Neural cell (in vitro differentiated cells): ENCODE results near the gene TMEM52B. TPM values are rescaled to one million over a fixed set of nuclear protein-coding genes. Genes with fewer than 3 reads are reported as not detected.

ENCODE experiments used
- H2AFZ ChIP-seq: fragments of 200-600, 300-800 bp; sonication (generic), shearing (Covaris generic); 2 replicates; pipeline ENCODE4 v1.6.0; 2014; ENCODE audit warnings: low read depth, mild to moderate bottlenecking, antibody characterized with exemption, low read length, moderate library complexity
- H3F3A ChIP-seq: fragments of 200-600 bp; shearing (Covaris generic); 2 replicates; pipeline ENCODE4 v1.6.1; 2016; ENCODE audit warnings: mild to moderate bottlenecking, moderate library complexity, mixed read lengths, antibody characterized with exemption, low read length; ENCODE audit not compliant: insufficient read depth, poor library complexity, severe bottlenecking
- H3K27ac ChIP-seq: fragments of 200-600, 300-800 bp; sonication (generic), shearing (Covaris generic); 2 replicates; pipeline ENCODE4 v1.5.1; 2014; ENCODE audit warnings: mild to moderate bottlenecking, low read length, moderate library complexity
- H3K27me3 ChIP-seq: fragments of 300-800, 200-600 bp; sonication (generic), shearing (Covaris generic); 2 replicates; pipeline ENCODE4 v1.6.0; 2014; ENCODE audit warnings: mild to moderate bottlenecking, low read depth, low read length, moderate library complexity; ENCODE audit not compliant: insufficient read depth
- H3K36me3 ChIP-seq: fragments of 300-800, 200-600 bp; sonication (generic), shearing (Covaris generic); 2 replicates; pipeline ENCODE4 v1.5.1; 2014; ENCODE audit warnings: mild to moderate bottlenecking, antibody characterized with exemption, low read length, moderate library complexity; ENCODE audit not compliant: insufficient read depth
- H3K4me2 ChIP-seq: fragments of 300-800, 200-600 bp; sonication (generic), shearing (Covaris generic); 2 replicates; pipeline ENCODE4 v1.6.0; 2014; ENCODE audit warnings: mild to moderate bottlenecking, low read length
- H3K4me3 ChIP-seq: fragments of 300-800, 200-600 bp; sonication (generic), shearing (Covaris generic); 2 replicates; pipeline ENCODE4 v1.5.1; 2014; ENCODE audit warnings: mild to moderate bottlenecking, low read length, moderate library complexity
- H3K79me2 ChIP-seq: fragments of 200-600 bp; shearing (Covaris generic); replicated peaks from 2 replicates; pipeline ENCODE4 v1.6.0; 2014; ENCODE audit warnings: mild to moderate bottlenecking, low read length, moderate library complexity; ENCODE audit not compliant: insufficient read depth
- H3K9ac ChIP-seq: fragments of 300-800, 200-600 bp; sonication (generic), shearing (Covaris generic); 2 replicates; pipeline ENCODE4 v1.6.1; 2016; ENCODE audit warnings: mild to moderate bottlenecking, low read length, mixed read lengths
- H3K9me2 ChIP-seq: fragments of 200-600 bp; shearing (Covaris generic); 2 replicates; pipeline ENCODE4 v1.6.1; 2016; ENCODE audit warnings: mild to moderate bottlenecking, low read length, mixed read lengths; ENCODE audit not compliant: insufficient read depth
- H3K9me3 ChIP-seq: fragments of 200-600, 300-800 bp; sonication (generic), shearing (Covaris generic); 2 replicates; pipeline ENCODE4 v1.6.1; 2016; ENCODE audit warnings: mild to moderate bottlenecking, mixed run types, low read length, moderate library complexity, mixed read lengths
- H4K20me1 ChIP-seq: fragments of 200-600 bp; shearing (Covaris generic); 2 replicates; pipeline ENCODE4 v1.6.1; 2016; ENCODE audit warnings: mild to moderate bottlenecking, mixed run types; ENCODE audit not compliant: insufficient read depth
- EP300 ChIP-seq: fragments of 450-650 bp; conservative IDR thresholded peaks from 2 replicates; pipeline ENCODE4 v1.6.1; 2014; ENCODE audit warnings: antibody characterized with exemption, mild to moderate bottlenecking, moderate library complexity; ENCODE audit not compliant: poor library complexity, severe bottlenecking
- EZH2 ChIP-seq: fragments of 200-600, 300-800 bp; shearing (Covaris generic), sonication (generic); IDR thresholded peaks from 2 replicates; pipeline ENCODE4 v1.6.1; 2014; ENCODE audit warnings: antibody characterized with exemption, low read length, borderline replicate concordance, mild to moderate bottlenecking; ENCODE audit not compliant: insufficient read depth, poor library complexity, severe bottlenecking
- MXI1 ChIP-seq: fragments of 450-650 bp; conservative IDR thresholded peaks from 2 replicates; pipeline ENCODE4 v1.6.1; 2014; ENCODE audit warnings: antibody characterized with exemption, mild to moderate bottlenecking; ENCODE audit not compliant: poor library complexity, severe bottlenecking
- POLR2AphosphoS5 ChIP-seq: IDR thresholded peaks from 2 replicates; pipeline ENCODE4 v1.6.1; 2012
- RAD21 ChIP-seq: fragments of 450-650 bp; conservative IDR thresholded peaks from 2 replicates; pipeline ENCODE4 v1.6.1; 2014; ENCODE audit warnings: antibody characterized with exemption, mild to moderate bottlenecking, moderate library complexity
- SMC3 ChIP-seq: fragments of 450-650 bp; conservative IDR thresholded peaks from 2 replicates; pipeline ENCODE4 v1.6.1; 2014; ENCODE audit warnings: antibody characterized with exemption, mild to moderate bottlenecking, moderate library complexity; ENCODE audit not compliant: poor library complexity
- TAF1 ChIP-seq: IDR thresholded peaks from 2 replicates; pipeline ENCODE4 v1.6.1; 2012; ENCODE audit warnings: low read depth
- polyA plus RNA-seq: library from polyadenylated mRNA; depleted of rRNA; stranded (reverse); fragments of >200 nt; gene quantifications from 2 replicates; pipeline ENCODE4 v1.2.3, GENCODE V29; 2014
- TF ChIP-seq, protein P1 (sequence below): fragments of 450-650 bp; IDR thresholded peaks from 2 replicates; pipeline ENCODE4 v1.5.1; 2014; ENCODE audit warnings: antibody characterized with exemption, mild to moderate bottlenecking, moderate library complexity; ENCODE audit not compliant: poor library complexity, severe bottlenecking
- TF ChIP-seq, protein P2 (sequence below): IDR thresholded peaks from 2 replicates; pipeline ENCODE4 v1.6.1; 2012; ENCODE audit warnings: borderline replicate concordance

Gene TMEM52B
- polyA plus RNA-seq, 1 donor from 2014 or later: not detected

DNA sequence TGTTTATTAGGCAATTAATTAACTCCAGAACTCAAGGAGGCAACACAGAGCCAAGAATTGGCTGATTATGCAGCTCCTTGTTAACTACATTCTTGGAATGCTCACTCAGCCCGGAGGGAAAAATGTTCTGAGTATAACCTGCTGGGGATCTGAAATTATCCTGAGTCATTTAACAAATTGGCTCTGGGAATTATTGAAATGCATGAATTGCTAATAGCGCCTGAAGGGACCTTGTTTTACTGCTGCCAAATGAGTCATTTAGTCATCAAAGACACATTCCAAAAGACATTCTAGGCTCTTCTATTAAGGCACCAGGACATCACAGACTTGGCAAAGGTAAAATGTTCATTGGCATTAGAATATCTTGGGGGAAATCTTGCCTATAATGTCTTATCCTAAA is 13.0 kb downstream of the TMEM52B start:
- no peaks in the 10 kb centered on the region for H3F3A ChIP-seq
- no peaks in the 10 kb centered on the region for H4K20me1 ChIP-seq
- H3K27me3 ChIP-seq: no peaks in the 10 kb centered on the region
- no peak for TF ChIP-seq EP300
- no peak for TF ChIP-seq EZH2
- TF ChIP-seq RAD21: no peak
- TF ChIP-seq TAF1: no peak
- no peak for TF ChIP-seq POLR2AphosphoS5
- no peak for TF ChIP-seq MXI1
- TF ChIP-seq, protein P1, sequence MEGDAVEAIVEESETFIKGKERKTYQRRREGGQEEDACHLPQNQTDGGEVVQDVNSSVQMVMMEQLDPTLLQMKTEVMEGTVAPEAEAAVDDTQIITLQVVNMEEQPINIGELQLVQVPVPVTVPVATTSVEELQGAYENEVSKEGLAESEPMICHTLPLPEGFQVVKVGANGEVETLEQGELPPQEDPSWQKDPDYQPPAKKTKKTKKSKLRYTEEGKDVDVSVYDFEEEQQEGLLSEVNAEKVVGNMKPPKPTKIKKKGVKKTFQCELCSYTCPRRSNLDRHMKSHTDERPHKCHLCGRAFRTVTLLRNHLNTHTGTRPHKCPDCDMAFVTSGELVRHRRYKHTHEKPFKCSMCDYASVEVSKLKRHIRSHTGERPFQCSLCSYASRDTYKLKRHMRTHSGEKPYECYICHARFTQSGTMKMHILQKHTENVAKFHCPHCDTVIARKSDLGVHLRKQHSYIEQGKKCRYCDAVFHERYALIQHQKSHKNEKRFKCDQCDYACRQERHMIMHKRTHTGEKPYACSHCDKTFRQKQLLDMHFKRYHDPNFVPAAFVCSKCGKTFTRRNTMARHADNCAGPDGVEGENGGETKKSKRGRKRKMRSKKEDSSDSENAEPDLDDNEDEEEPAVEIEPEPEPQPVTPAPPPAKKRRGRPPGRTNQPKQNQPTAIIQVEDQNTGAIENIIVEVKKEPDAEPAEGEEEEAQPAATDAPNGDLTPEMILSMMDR: no peak
- TF ChIP-seq, protein P2, sequence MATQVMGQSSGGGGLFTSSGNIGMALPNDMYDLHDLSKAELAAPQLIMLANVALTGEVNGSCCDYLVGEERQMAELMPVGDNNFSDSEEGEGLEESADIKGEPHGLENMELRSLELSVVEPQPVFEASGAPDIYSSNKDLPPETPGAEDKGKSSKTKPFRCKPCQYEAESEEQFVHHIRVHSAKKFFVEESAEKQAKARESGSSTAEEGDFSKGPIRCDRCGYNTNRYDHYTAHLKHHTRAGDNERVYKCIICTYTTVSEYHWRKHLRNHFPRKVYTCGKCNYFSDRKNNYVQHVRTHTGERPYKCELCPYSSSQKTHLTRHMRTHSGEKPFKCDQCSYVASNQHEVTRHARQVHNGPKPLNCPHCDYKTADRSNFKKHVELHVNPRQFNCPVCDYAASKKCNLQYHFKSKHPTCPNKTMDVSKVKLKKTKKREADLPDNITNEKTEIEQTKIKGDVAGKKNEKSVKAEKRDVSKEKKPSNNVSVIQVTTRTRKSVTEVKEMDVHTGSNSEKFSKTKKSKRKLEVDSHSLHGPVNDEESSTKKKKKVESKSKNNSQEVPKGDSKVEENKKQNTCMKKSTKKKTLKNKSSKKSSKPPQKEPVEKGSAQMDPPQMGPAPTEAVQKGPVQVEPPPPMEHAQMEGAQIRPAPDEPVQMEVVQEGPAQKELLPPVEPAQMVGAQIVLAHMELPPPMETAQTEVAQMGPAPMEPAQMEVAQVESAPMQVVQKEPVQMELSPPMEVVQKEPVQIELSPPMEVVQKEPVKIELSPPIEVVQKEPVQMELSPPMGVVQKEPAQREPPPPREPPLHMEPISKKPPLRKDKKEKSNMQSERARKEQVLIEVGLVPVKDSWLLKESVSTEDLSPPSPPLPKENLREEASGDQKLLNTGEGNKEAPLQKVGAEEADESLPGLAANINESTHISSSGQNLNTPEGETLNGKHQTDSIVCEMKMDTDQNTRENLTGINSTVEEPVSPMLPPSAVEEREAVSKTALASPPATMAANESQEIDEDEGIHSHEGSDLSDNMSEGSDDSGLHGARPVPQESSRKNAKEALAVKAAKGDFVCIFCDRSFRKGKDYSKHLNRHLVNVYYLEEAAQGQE: no peak
- no peak for TF ChIP-seq SMC3
- H2AFZ ChIP-seq: no peak overlapping the region
- H3K9me3 ChIP-seq: no peaks in the 10 kb centered on the region
- H3K36me3 ChIP-seq: no peaks in the 10 kb centered on the region
- no peak overlapping the region for H3K9ac ChIP-seq
- no peak overlapping the region for H3K4me2 ChIP-seq
- H3K79me2 ChIP-seq: no peaks in the 10 kb centered on the region
- H3K9me2 ChIP-seq: no peaks in the 10 kb centered on the region
- H3K4me3 ChIP-seq: no peak overlapping the region
- H3K27ac ChIP-seq: no peak overlapping the region

DNA sequence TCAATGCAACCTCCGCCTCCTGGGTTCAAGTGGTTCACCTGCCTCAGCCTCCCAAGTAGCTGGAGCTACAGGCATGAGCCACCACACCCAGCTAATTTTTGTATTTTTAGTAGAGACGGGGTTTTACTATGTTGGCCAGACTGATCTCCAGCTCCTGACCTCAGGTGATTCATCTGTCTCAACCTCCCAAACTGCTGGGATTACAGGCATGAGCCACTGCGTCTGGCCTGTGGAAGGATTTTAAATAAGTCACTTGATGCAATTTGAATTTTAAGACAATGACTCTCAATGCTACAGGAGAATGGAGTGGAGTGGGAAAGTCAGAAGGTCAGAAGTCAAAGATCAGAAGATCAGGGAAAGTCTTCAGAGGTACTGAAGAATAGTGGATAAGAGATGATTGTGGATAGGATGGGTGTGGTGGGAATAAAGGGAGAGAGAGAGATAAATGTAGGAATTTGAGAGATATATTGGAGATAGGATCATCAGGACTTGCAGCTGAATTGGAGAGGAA is 15.4 kb downstream of the TMEM52B start:
- no peak overlapping the region for H3K4me2 ChIP-seq
- H4K20me1 ChIP-seq: no peaks in the 10 kb centered on the region
- no peaks in the 10 kb centered on the region for H3K9me2 ChIP-seq
- H3K27ac ChIP-seq: no peak overlapping the region
- H3K79me2 ChIP-seq: no peaks in the 10 kb centered on the region
- no peaks in the 10 kb centered on the region for H3K36me3 ChIP-seq
- H3K4me3 ChIP-seq: no peak overlapping the region
- H3K27me3 ChIP-seq: no peaks in the 10 kb centered on the region
- TF ChIP-seq TAF1 (no peak), EZH2 (no peak), EP300 (no peak), MXI1 (no peak), POLR2AphosphoS5 (no peak), SMC3 (no peak), RAD21 (no peak)
- TF ChIP-seq, protein P1: no peak
- TF ChIP-seq, protein P2: no peak
- no peak overlapping the region for H3K9ac ChIP-seq
- no peaks in the 10 kb centered on the region for H3F3A ChIP-seq
- no peaks in the 10 kb centered on the region for H3K9me3 ChIP-seq
- H2AFZ ChIP-seq: no peak overlapping the region
